Activated naive CD4-positive, alpha-beta T cell treated with anti-CD3 and anti-CD28 coated beads for 36 hours (primary cell): Measurements from ENCODE around the gene MAP4K3. TPM values are rescaled to one million over a fixed set of nuclear protein-coding genes. Genes with fewer than 3 reads are reported as not detected.

Experiments
- CTCF ChIA-PET: fragments of 350-600 bp; sonication (Branson Sonifier 250); formaldehyde crosslinking; loops from one replicate; lab custom pipeline; 2021; ENCODE audit warnings: antibody characterized with exemption; lab: Charles Lee
- DNase-seq: peaks from one replicate; pipeline ENCODE4 v3.0.0-alpha.2; 2020
- H3K27ac Mint-ChIP-seq: one replicate; pipeline ENCODE4 v1.8.0; 2021; ENCODE audit warnings: mild to moderate bottlenecking, mixed read lengths
- H3K27me3 Mint-ChIP-seq: one replicate; pipeline ENCODE4 v1.8.0; 2021; ENCODE audit warnings: low read depth, mixed read lengths
- H3K36me3 Mint-ChIP-seq: one replicate; pipeline ENCODE4 v1.8.0; 2021; ENCODE audit warnings: low read depth, mixed read lengths
- H3K4me1 Mint-ChIP-seq: one replicate; pipeline ENCODE4 v1.8.0; 2021; ENCODE audit warnings: low read depth, mixed read lengths
- H3K4me3 Mint-ChIP-seq: one replicate; pipeline ENCODE4 v1.8.0; 2021; ENCODE audit warnings: mild to moderate bottlenecking, moderate library complexity, mixed read lengths
- H3K9me3 Mint-ChIP-seq: one replicate; pipeline ENCODE4 v1.8.0; 2021; ENCODE audit warnings: mixed read lengths
- intact Hi-C: fragments of 100-400 bp; cut with micrococcal nuclease; formaldehyde crosslinking; loops from one replicate; pipeline ENCODE4 v1.15.1; 2023
- total RNA-seq, 2 experiments: library from RNA; stranded (reverse); gene quantifications; one replicate each; pipeline ENCODE4 v1.2.3, GENCODE V29; 2021

Gene MAP4K3
- total RNA-seq, 2 experiments from 2014 or later: 10.6 to 12.0 TPM

GRCh38 chr2:39421354-39421753, 15.7 kb downstream of the MAP4K3 start:
- peaks cover 52% of the 10 kb centered on the region for H3K4me1 Mint-ChIP-seq
- H3K36me3 Mint-ChIP-seq: peaks cover 2% of the 10 kb centered on the region
- CTCF ChIA-PET: no interaction called here
- H3K27ac Mint-ChIP-seq: no peak overlapping the region
- H3K9me3 Mint-ChIP-seq: no peaks in the 10 kb centered on the region
- intact Hi-C loops: no loop called here
- no peaks in the 10 kb centered on the region for H3K27me3 Mint-ChIP-seq
- no peak for DNase-seq
- no peak overlapping the region for H3K4me3 Mint-ChIP-seq

DNA sequence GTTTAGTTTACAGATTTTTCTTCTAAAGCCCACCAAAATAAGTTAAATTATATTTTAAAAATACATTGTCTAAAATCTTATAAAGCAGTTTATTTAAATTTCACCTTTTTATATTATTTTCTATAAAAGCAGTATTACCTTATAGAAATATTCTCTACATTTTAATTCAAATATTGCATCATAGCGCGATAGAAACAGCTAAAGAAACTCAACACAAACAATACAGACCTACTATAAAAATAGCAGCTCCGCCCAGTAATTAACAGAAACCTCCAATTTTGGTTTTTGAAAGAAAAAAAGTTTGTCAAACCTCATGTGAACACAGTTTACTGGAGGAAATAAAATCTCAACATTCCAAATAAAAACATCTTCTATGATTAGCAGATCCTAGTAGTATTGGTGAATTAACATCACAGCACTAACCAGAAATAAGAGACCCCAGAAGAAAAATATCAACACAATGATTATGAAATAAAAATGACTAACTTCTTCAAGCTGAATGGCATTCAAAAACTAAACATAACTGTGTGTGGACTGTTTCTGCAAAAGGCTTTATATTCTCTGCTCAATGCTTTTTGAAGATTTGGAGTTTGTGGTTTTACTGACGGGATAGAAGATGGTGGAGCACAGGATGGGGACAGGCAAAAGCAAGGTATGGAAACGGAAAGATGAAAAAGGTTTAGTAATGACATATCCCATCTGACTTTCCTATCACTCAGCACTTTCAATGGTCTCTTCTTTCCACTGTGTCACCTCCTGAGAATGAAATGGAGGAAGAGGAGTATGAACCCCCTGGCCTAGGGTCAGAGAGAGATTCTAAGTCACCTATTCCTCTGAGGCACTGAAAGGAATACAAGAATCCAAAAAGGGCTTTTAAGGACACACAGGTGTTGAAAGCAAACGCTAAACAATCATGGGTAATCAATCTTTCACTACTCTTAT, 17.5 kb downstream of the MAP4K3 start:
- H3K27ac Mint-ChIP-seq: no peak overlapping the region
- H3K9me3 Mint-ChIP-seq: no peaks in the 10 kb centered on the region
- peaks cover 2% of the 10 kb centered on the region for H3K36me3 Mint-ChIP-seq
- no peak for DNase-seq
- no peaks in the 10 kb centered on the region for H3K27me3 Mint-ChIP-seq
- intact Hi-C loops: no loop called here
- CTCF ChIA-PET: no interaction called here
- H3K4me3 Mint-ChIP-seq: no peak overlapping the region
- peaks cover 41% of the 10 kb centered on the region for H3K4me1 Mint-ChIP-seq

DNA sequence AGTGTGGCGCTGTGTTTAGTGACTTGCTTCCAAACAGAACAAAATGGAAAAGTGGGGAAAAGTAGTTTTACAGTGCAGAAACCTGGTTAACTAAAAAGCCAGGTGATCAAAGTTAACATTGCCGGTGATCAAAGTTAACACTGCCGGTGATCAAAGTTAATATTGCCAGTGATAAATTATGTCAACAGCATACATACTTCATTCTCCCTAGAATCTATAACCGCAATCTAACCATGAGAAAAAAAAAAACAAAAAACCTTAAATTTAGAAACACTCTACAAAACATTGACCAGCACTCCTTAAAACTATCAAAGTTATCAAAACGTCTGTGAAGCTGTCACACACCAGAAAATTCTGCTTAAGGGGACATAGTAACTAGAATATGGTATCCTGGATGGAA, 18.6 kb downstream of the MAP4K3 start:
- DNase-seq: no peak

DNA sequence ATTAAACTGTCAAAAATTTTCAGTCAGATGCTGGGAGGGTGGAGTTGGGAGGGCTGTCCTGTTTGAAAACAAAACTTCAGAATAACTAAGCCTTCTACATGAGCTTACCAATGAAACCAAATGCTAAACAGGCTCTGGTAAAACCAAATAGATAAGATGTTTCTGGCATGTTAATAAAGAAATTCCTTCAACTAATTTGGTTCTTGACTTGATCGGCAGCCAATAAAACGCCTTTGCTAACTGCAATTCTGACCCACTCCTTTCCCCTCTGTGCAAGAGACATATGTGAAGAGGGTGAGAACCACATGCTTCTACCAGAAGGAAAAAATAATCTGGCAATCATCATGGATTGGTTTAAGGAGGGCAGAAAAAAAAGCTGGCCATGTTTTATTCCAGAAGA, 20.9 kb downstream of the MAP4K3 start:
- intact Hi-C loops: no loop called here
- H3K36me3 Mint-ChIP-seq: no peaks in the 10 kb centered on the region
- no peaks in the 10 kb centered on the region for H3K27me3 Mint-ChIP-seq
- peaks cover 48% of the 10 kb centered on the region for H3K4me1 Mint-ChIP-seq
- CTCF ChIA-PET: no interaction called here
- DNase-seq: no peak
- H3K27ac Mint-ChIP-seq: no peak overlapping the region
- H3K9me3 Mint-ChIP-seq: no peaks in the 10 kb centered on the region
- no peak overlapping the region for H3K4me3 Mint-ChIP-seq

More for the DNA sequence above, 18.6 kb downstream of the MAP4K3 start:
- intact Hi-C loops: no loop called here
- CTCF ChIA-PET: no interaction called here
- no peak overlapping the region for H3K27ac Mint-ChIP-seq
- peaks cover under 1% of the 10 kb centered on the region for H3K36me3 Mint-ChIP-seq
- H3K27me3 Mint-ChIP-seq: no peaks in the 10 kb centered on the region
- no peaks in the 10 kb centered on the region for H3K9me3 Mint-ChIP-seq
- no peak overlapping the region for H3K4me3 Mint-ChIP-seq
- H3K4me1 Mint-ChIP-seq: peaks cover 42% of the 10 kb centered on the region

GRCh38 chr2:39413063-39413737, 23.9 kb downstream of the MAP4K3 start:
- Mint-ChIP-seq H3K4me3 (no peak overlapping the region), H3K4me1 (peaks cover 54% of the 10 kb centered on the region), H3K9me3 (no peaks in the 10 kb centered on the region), H3K27ac (no peak overlapping the region), H3K27me3 (no peaks in the 10 kb centered on the region), H3K36me3 (no peaks in the 10 kb centered on the region)
- CTCF ChIA-PET: interaction anchor here (0.7 kb wide), 1 partner anchor 118 kb away, joined by 3 read pairs; no protein-coding TSS in a partner anchor
- intact Hi-C loops: loop anchor here (1.0 to 2.0 kb wide), 2 partner anchors 14 to 23 kb away; no protein-coding TSS in a partner anchor
- no peak for DNase-seq

GRCh38 chr2:39411181-39411944, 25.7 kb downstream of the MAP4K3 start:
- Mint-ChIP-seq H3K4me1 (peaks cover 65% of the 10 kb centered on the region), H3K9me3 (no peaks in the 10 kb centered on the region), H3K4me3 (no peak overlapping the region), H3K36me3 (no peaks in the 10 kb centered on the region), H3K27me3 (no peaks in the 10 kb centered on the region), H3K27ac (no peak overlapping the region)
- CTCF ChIA-PET: no interaction called here
- intact Hi-C loops: no loop called here
- DNase-seq: no peak

DNA sequence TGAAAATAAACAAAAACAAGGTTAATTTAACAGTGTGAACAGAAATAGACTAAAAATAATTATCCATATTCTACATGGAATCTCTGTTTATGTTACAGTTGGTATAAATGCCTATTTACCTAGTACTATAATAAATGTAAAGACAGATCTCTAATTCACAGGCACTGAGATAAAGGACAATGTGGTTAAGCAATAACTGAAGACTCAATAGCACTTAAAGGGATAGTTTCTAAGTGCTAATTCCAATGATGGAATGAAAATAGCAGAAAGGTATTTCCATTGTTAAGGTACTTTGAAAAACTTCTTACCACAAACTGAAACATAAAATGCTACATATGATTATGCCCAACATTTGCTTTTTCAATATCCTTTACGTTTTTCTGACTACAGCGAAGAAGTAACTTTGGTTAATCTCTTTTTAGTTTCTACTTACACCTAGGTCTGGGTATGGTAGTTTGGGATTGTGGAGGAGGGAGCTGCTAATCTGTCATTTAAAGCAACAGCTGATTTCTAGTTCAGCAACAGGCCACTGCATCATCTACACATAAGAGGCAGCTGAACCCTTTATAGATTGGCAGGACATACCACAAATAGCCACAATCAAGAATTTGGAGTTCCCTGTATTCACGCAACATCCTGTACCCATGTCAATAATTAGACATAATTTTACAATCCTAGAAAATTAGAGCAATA, 27.2 kb downstream of the MAP4K3 start:
- peaks cover 78% of the 10 kb centered on the region for H3K4me1 Mint-ChIP-seq
- DNase-seq: no peak
- H3K9me3 Mint-ChIP-seq: no peaks in the 10 kb centered on the region
- H3K4me3 Mint-ChIP-seq: no peak overlapping the region
- no peak overlapping the region for H3K27ac Mint-ChIP-seq
- no peaks in the 10 kb centered on the region for H3K27me3 Mint-ChIP-seq
- H3K36me3 Mint-ChIP-seq: no peaks in the 10 kb centered on the region
- CTCF ChIA-PET: no interaction called here
- intact Hi-C loops: no loop called here

DNA sequence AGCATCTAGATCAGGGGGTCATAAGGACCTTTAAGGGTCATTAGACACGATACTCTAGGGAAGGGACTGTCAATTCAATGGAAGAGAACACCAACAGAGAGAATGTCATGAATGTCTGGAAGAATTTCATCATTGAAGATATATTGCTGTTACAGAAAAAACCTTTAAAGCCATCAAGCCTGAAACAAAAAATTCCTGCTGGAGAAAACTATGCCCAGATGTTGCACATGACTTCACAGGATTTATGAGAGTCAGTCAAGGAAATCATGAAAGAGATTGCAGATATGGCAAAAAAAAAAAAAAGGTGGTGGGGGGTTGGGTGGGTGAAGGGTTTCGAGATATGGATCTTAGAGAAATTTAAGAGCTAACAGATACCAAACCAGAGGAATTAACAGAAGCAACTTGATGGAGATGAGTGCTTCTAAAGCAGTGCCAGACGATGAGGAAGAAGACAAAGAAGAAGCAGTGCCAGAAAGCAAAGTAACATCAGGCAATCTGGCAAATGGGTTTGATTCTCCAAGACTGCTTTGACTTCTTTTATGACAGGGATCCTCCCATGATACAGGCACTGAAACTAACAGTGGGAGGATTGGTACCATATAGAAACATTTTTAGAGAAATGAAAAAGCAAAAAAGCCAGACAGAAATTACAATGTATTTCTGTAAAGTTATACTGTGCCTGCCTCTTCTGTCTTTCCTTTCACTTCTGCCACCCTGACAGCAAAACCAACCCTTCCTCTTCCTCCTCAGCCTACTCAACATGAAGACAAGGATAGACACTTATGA, 28.5 kb downstream of the MAP4K3 start:
- intact Hi-C loops: loop anchor here (1.0 kb wide), 1 partner anchor 84 kb away; no protein-coding TSS in a partner anchor

GRCh38 chr2:39407516-39408296, 29.4 kb downstream of the MAP4K3 start:
- H3K36me3 Mint-ChIP-seq: no peaks in the 10 kb centered on the region
- H3K27ac Mint-ChIP-seq: no peak overlapping the region
- no peak overlapping the region for H3K4me3 Mint-ChIP-seq
- CTCF ChIA-PET: interaction anchor here (0.6 to 1.3 kb wide), 2 partner anchors 32 to 58 kb away, joined by 3 to 7 read pairs; no protein-coding TSS in a partner anchor
- H3K9me3 Mint-ChIP-seq: no peaks in the 10 kb centered on the region
- H3K27me3 Mint-ChIP-seq: no peaks in the 10 kb centered on the region
- peaks cover 78% of the 10 kb centered on the region for H3K4me1 Mint-ChIP-seq
- intact Hi-C loops: loop anchor here (1.0 kb wide), 1 partner anchor 85 kb away; no protein-coding TSS in a partner anchor
- no peak for DNase-seq

More for the DNA sequence above, 28.5 kb downstream of the MAP4K3 start:
- Mint-ChIP-seq H3K9me3 (no peaks in the 10 kb centered on the region), H3K36me3 (no peaks in the 10 kb centered on the region), H3K4me1 (peaks cover 78% of the 10 kb centered on the region), H3K27me3 (no peaks in the 10 kb centered on the region), H3K27ac (no peak overlapping the region), H3K4me3 (no peak overlapping the region)
- CTCF ChIA-PET: interaction anchor here (0.8 to 1.3 kb wide), 2 partner anchors 29 to 33 kb away, joined by 3 read pairs; no protein-coding TSS in a partner anchor
- no peak for DNase-seq

GRCh38 chr2:39405364-39405763, 31.7 kb downstream of the MAP4K3 start:
- Mint-ChIP-seq H3K36me3 (no peaks in the 10 kb centered on the region), H3K27me3 (no peaks in the 10 kb centered on the region), H3K4me1 (peaks cover 78% of the 10 kb centered on the region), H3K27ac (no peak overlapping the region), H3K9me3 (no peaks in the 10 kb centered on the region), H3K4me3 (no peak overlapping the region)
- CTCF ChIA-PET: no interaction called here
- no peak for DNase-seq
- intact Hi-C loops: no loop called here
